HCT116 (cell line): Measurements from ENCODE around the gene U2AF2. TPM values are rescaled to one million over a fixed set of nuclear protein-coding genes. Genes with fewer than 3 reads are reported as not detected.

Experiments
- ATAC-seq: fragments of 200-7000 bp; cut with Tn5 transposase; 2 replicates; pipeline ENCODE4 v1.9.1; 2020; ENCODE audit warnings: mild to moderate bottlenecking, moderate library complexity
- BruUV-seq: library from RNA; stranded (reverse); fragments of 400-500 nt; replicated peaks from 2 replicates; lab custom pipeline; 2021; lab: Mats Ljungman, UMichigan
- CTCF ChIA-PET: fragments of 300-600 bp; sonication (Branson Sonifier 250); formaldehyde crosslinking; loops from one replicate; lab custom pipeline; 2021; ENCODE audit warnings: antibody characterized with exemption; lab: Charles Lee
- POLR2A ChIA-PET: fragments of 300-600, 350-600 bp; sonication (Branson Sonifier 250); formaldehyde crosslinking; loops from one replicate; lab custom pipeline; 2021; ENCODE audit warnings: antibody characterized with exemption; lab: Charles Lee
- RAD21 ChIA-PET, 2 experiments: fragments of 300-600 bp; sonication (Branson Sonifier 250); formaldehyde crosslinking; loops; one replicate each; lab custom pipeline; 2023; ENCODE audit warnings: low total read pairs in 2 of 2; ENCODE audit not compliant: uncharacterized antibody in 2 of 2, unreplicated experiment in 2 of 2, low non-redundant PET in 1 of 2; lab: Charles Lee
- DNase-seq: peaks from one replicate; pipeline ENCODE4 v3.0.0-alpha.2; 2010; ENCODE audit warnings: low read depth, low spot score
- H2AFZ ChIP-seq: fragments of 200-600 bp; shearing (Covaris generic), sonication (generic); 2 replicates; pipeline ENCODE4 v1.6.1; 2017; ENCODE audit warnings: low read depth, mixed run types, mixed read lengths, antibody characterized with exemption, low read length; ENCODE audit not compliant: poor library complexity, severe bottlenecking
- H3K27ac ChIP-seq: 2 replicates; pipeline ENCODE4 v1.5.1; 2012; ENCODE audit warnings: low read depth, low read length
- H3K27me3 ChIP-seq: fragments of 200-600 bp; sonication (generic); 2 replicates; pipeline ENCODE4 v1.6.1; 2016; ENCODE audit warnings: mixed run types, low read length, mixed read lengths; ENCODE audit not compliant: insufficient read depth
- H3K36me3 ChIP-seq, 2 experiments: fragments of 200-500 bp in 1 of 2; fragments of 200-600 bp in 1 of 2; sonication (Bioruptor generic) in 1 of 2; sonication (generic) in 1 of 2; 2 replicates each; pipeline versions ENCODE4 v1.5.1 to v1.6.1; 2014 to 2016; ENCODE audit warnings: low read length in 2 of 2, inconsistent platforms in 1 of 2, mixed read lengths in 1 of 2, mixed run types in 1 of 2; ENCODE audit not compliant: insufficient read depth in 2 of 2, control insufficient read depth in 1 of 2
- H3K4me1 ChIP-seq, 2 experiments: fragments of 200-600 bp in 1 of 2; sonication (generic) in 1 of 2; 2 replicates each; pipeline versions ENCODE4 v1.5.1 to v1.6.1; 2012 to 2017; ENCODE audit warnings: low read length in 2 of 2, inconsistent platforms in 1 of 2, mild to moderate bottlenecking in 1 of 2, mixed read lengths in 1 of 2, mixed run types in 1 of 2, moderate library complexity in 1 of 2; ENCODE audit not compliant: insufficient read depth in 2 of 2, control insufficient read depth in 1 of 2
- H3K4me2 ChIP-seq: fragments of 200-600 bp; sonication (generic); 2 replicates; pipeline ENCODE4 v1.6.1; 2017; ENCODE audit warnings: mixed run types, low read length, mixed read lengths
- H3K4me3 ChIP-seq, 2 experiments: fragments of 200-600 bp in 1 of 2; sonication (generic) in 1 of 2; replicated peaks in 1 of 2; 2 replicates each; pipeline ENCODE4 v1.5.1; 2011 to 2016; ENCODE audit warnings: low read length in 2 of 2, control low read depth in 1 of 2, low read depth in 1 of 2, mild to moderate bottlenecking in 1 of 2, mixed read lengths in 1 of 2, mixed run types in 1 of 2
- H3K79me2 ChIP-seq: fragments of 200-600 bp; sonication (generic); 2 replicates; pipeline ENCODE4 v1.6.1; 2017; ENCODE audit warnings: mild to moderate bottlenecking, mixed run types, low read length, moderate library complexity, mixed read lengths; ENCODE audit not compliant: insufficient read depth
- H3K9ac ChIP-seq: fragments of 200-600 bp; sonication (generic); 2 replicates; pipeline ENCODE4 v1.6.1; 2016; ENCODE audit warnings: low read length, mixed read lengths
- H3K9me2 ChIP-seq: fragments of 200-600 bp; sonication (generic), shearing (Covaris generic); 2 replicates; pipeline ENCODE4 v1.6.1; 2017; ENCODE audit warnings: mixed run types, mild to moderate bottlenecking, moderate library complexity; ENCODE audit not compliant: insufficient read depth
- H3K9me3 ChIP-seq, 2 experiments: fragments of 200-500 bp in 1 of 2; fragments of 200-600 bp in 1 of 2; sonication (Bioruptor generic) in 1 of 2; sonication (generic) in 1 of 2; 2 replicates each; pipeline ENCODE4 v1.6.1; 2014 to 2017; ENCODE audit warnings: low read length in 2 of 2, mixed read lengths in 2 of 2, inconsistent platforms in 1 of 2, low read depth in 1 of 2, mild to moderate bottlenecking in 1 of 2, mixed run types in 1 of 2, moderate library complexity in 1 of 2; ENCODE audit not compliant: control insufficient read depth in 1 of 2, insufficient read depth in 1 of 2
- H4K20me1 ChIP-seq: fragments of 200-600 bp; sonication (generic), shearing (Covaris generic); 2 replicates; pipeline ENCODE4 v1.6.1; 2017; ENCODE audit warnings: mixed run types, mild to moderate bottlenecking, moderate library complexity; ENCODE audit not compliant: insufficient read depth
- CBX3 ChIP-seq: IDR thresholded peaks from 2 replicates; pipeline ENCODE4 v1.6.1; 2012; ENCODE audit warnings: low read depth
- CEBPB ChIP-seq: IDR thresholded peaks from 2 replicates; pipeline ENCODE4 v1.6.1; 2012; ENCODE audit warnings: low read depth
- EGR1 ChIP-seq: IDR thresholded peaks from 2 replicates; pipeline ENCODE4 v1.6.1; 2012; ENCODE audit warnings: low read depth
- ELF1 ChIP-seq: IDR thresholded peaks from 2 replicates; pipeline ENCODE4 v1.6.1; 2012; ENCODE audit warnings: low read depth, borderline replicate concordance
- EZH2 ChIP-seq: fragments of 200-600 bp; sonication (generic); IDR thresholded peaks from 2 replicates; pipeline ENCODE4 v1.6.1; 2017; ENCODE audit warnings: antibody characterized with exemption, mixed run types
- EZH2phosphoT487 ChIP-seq: fragments of 200-600 bp; IDR thresholded peaks from 2 replicates; pipeline ENCODE4 v1.6.1; 2018; ENCODE audit warnings: antibody characterized with exemption, borderline replicate concordance
- FOSL1 ChIP-seq: IDR thresholded peaks from 2 replicates; pipeline ENCODE4 v1.6.1; 2012; ENCODE audit warnings: low read depth
- MAX ChIP-seq: IDR thresholded peaks from 2 replicates; pipeline ENCODE4 v1.6.1; 2012
- POLR2A ChIP-seq: IDR thresholded peaks from 2 replicates; pipeline ENCODE4 v1.7.0; 2011; ENCODE audit warnings: borderline replicate concordance; ENCODE audit not compliant: insufficient read depth, insufficient read length; ENCODE audit errors: extremely low read depth
- POLR2AphosphoS5 ChIP-seq: IDR thresholded peaks from 2 replicates; pipeline ENCODE4 v1.6.1; 2011; ENCODE audit warnings: mild to moderate bottlenecking, low read depth, low read length, moderate library complexity
- SIN3A ChIP-seq: IDR thresholded peaks from 2 replicates; pipeline ENCODE4 v1.6.1; 2012; ENCODE audit warnings: low read depth
- SRF ChIP-seq: IDR thresholded peaks from 2 replicates; pipeline ENCODE4 v1.6.1; 2012; ENCODE audit warnings: low read depth
- YY1 ChIP-seq: IDR thresholded peaks from 2 replicates; pipeline ENCODE4 v1.6.1; 2011; ENCODE audit warnings: low read length, low read depth, moderate library complexity, mild to moderate bottlenecking; ENCODE audit not compliant: insufficient replicate concordance; ENCODE audit errors: extremely low read depth
- ZBTB33 ChIP-seq: IDR thresholded peaks from 2 replicates; pipeline ENCODE4 v1.6.1; 2011; ENCODE audit warnings: mild to moderate bottlenecking, low read length, moderate library complexity; ENCODE audit not compliant: insufficient replicate concordance; ENCODE audit errors: extremely low read depth
- ZFX ChIP-seq: fragments of 450-650 bp; IDR thresholded peaks from 2 replicates; pipeline ENCODE4 v1.6.1; 2017
- intact Hi-C: fragments of 100-400 bp; cut with micrococcal nuclease; formaldehyde crosslinking; loops from 2 replicates; pipeline ENCODE4 v1.10.0; 2022
- total RNA-seq: library from RNA; stranded (reverse); gene quantifications from one replicate; pipeline ENCODE4 v1.2.1, GENCODE V29; 2021; ENCODE audit not compliant: unreplicated experiment
- TF ChIP-seq, protein P1 (sequence below): IDR thresholded peaks from 2 replicates; pipeline ENCODE4 v1.6.1; 2012

The U2AF2 gene
- total RNA-seq, 1 experiment from 2014 or later, result 259 TPM

GRCh38 chr19:55671054-55671378, 16.2 kb downstream of the U2AF2 start:
- Histone ChIP-seq H3K4me2 (no peak overlapping the region), H3K9ac (no peak overlapping the region), H3K9me2 (no peaks in the 10 kb centered on the region), H4K20me1 (peaks cover 14% of the 10 kb centered on the region; the same call in 1 of the 2 replicates), H3K36me3 (peaks cover 31 to 47% of the 10 kb centered on the region in 2 experiments), H3K79me2 (peaks cover 92% of the 10 kb centered on the region), H2AFZ (no peak overlapping the region), H3K27me3 (no peaks in the 10 kb centered on the region), H3K9me3 (no peaks in the 10 kb centered on the region), H3K4me3 (no peak overlapping the region), H3K4me1 (peaks cover 7 to 50% of the 10 kb centered on the region in 2 experiments), H3K27ac (peak overlapping the region; percentile 10; the same call in 1 of the 2 replicates)
- ChIA-PET CTCF (interaction anchor here (0.7 to 2.3 kb wide), 7 partner anchors 8 to 38 kb away, joined by 3 to 23 read pairs (median 3); partner anchors contain the start of genes U2AF2 and ZNF580), RAD21 (no interaction called here), POLR2A (interaction anchor here (1.1 kb wide), 1 partner anchor 17 kb away, joined by 8 read pairs; the partner anchor contains the start of gene U2AF2)
- DNase-seq (no peak), ATAC-seq (no peak)
- TF ChIP-seq SRF, result no peak
- no peak for TF ChIP-seq MAX
- TF ChIP-seq EGR1, result no peak
- no peak for TF ChIP-seq CBX3
- intact Hi-C loops, result no loop called here
- BruUV-seq, result no TSS peak

- H3K9me3 ChIP-seq, result no peaks in the 10 kb centered on the region
- DNase-seq (no peak), ATAC-seq (no peak)
- POLR2A ChIA-PET, result no interaction called here
- H3K79me2 ChIP-seq, result peaks cover 92% of the 10 kb centered on the region
- CTCF ChIA-PET, result interaction anchor here (1.5 to 2.3 kb wide), 2 partner anchors 15 to 18 kb away, joined by 15 to 23 read pairs; partner anchors contain the start of gene U2AF2
- no peak overlapping the region for H3K27ac ChIP-seq
- no peak overlapping the region for H3K9ac ChIP-seq
- 0 out of 2 replicates have a peak, but pooled peaks cover 8% of the 10 kb centered on the region for H4K20me1 ChIP-seq
- RAD21 ChIA-PET, result no interaction called here
- H3K4me3 ChIP-seq, result no peak overlapping the region
- BruUV-seq, result no TSS peak
- H3K27me3 ChIP-seq, result no peaks in the 10 kb centered on the region
- H3K36me3 ChIP-seq, result peaks cover 19 to 38% of the 10 kb centered on the region in 2 experiments; a peak in 3 of 4 replicates
- H3K4me2 ChIP-seq, result no peak overlapping the region
- no peak overlapping the region for H2AFZ ChIP-seq
- peaks cover 13 to 48% of the 10 kb centered on the region in 2 experiments for H3K4me1 ChIP-seq
- H3K9me2 ChIP-seq, result no peaks in the 10 kb centered on the region
- no peak for TF ChIP-seq ZFX
- no peak for TF ChIP-seq ZBTB33
- TF ChIP-seq ELF1, result no peak
- TF ChIP-seq EZH2phosphoT487, result no peak
- TF ChIP-seq FOSL1, result no peak
- TF ChIP-seq, protein P1, sequence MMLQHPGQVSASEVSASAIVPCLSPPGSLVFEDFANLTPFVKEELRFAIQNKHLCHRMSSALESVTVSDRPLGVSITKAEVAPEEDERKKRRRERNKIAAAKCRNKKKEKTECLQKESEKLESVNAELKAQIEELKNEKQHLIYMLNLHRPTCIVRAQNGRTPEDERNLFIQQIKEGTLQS, result no peak
- no peak for TF ChIP-seq EZH2
- no peak for TF ChIP-seq EGR1
- no peak for TF ChIP-seq CEBPB
- TF ChIP-seq SRF, result no peak
- no peak for TF ChIP-seq POLR2AphosphoS5
- no peak for TF ChIP-seq SIN3A
- TF ChIP-seq YY1, result no peak
- no peak for TF ChIP-seq POLR2A
- intact Hi-C loops, result no loop called here
These were observed 17.6 kb downstream of the U2AF2 start for GRCh38 chr19:55672418-55672817.
